ENCODE data around the gene MMP17.

Gene MMP17

GRCh38 chr12:131783915-131784541, 44.2 kb upstream of the MMP17 start:
- H3F3A ChIP-seq (ENCODE audit: insufficient read depth, low read length): no peaks in the 10 kb centered on the region; the same call in 1 of the 2 replicates
- H3K4me1 ChIP-seq (ENCODE audit: low read length): no peaks in the 10 kb centered on the region
- no peaks in the 10 kb centered on the region for H3K9me3 ChIP-seq (replicated peaks; ENCODE audit: insufficient read depth, low read length)
- H3K36me3 ChIP-seq (replicated peaks; ENCODE audit: insufficient read depth, low read length): no peaks in the 10 kb centered on the region
- DNase-seq: peak; percentile 15
- H3K9me2 ChIP-seq (replicated peaks; ENCODE audit: insufficient read depth, low read length): no peaks in the 10 kb centered on the region
- H3K79me2 ChIP-seq (ENCODE audit: low read length): no peaks in the 10 kb centered on the region
- no peaks in the 10 kb centered on the region for H4K20me1 ChIP-seq (ENCODE audit: insufficient read depth, low read length)
- H2AFZ ChIP-seq (ENCODE audit: low read length): no peak overlapping the region
- peak overlapping the region; percentile 45; the same call in 1 of the 2 replicates for H3K27ac ChIP-seq (ENCODE audit: low read length)
- no peak overlapping the region for H3K9ac ChIP-seq (ENCODE audit: low read length)
- no peaks in the 10 kb centered on the region for H3K27me3 ChIP-seq (replicated peaks; ENCODE audit: insufficient read depth, low read length)
- no peak overlapping the region for H3K4me3 ChIP-seq (ENCODE audit: low read length)
- H3K4me2 ChIP-seq (ENCODE audit: low read depth, low read length): peak overlapping the region; percentile 24; the same call in 1 of the 2 replicates
- TF ChIP-seq EZH2phosphoT487 (IDR thresholded peaks at IDR 0.05; ENCODE audit: low read length) (no peak), EZH2 (optimal IDR thresholded peaks at IDR 0.05; ENCODE audit: low read depth, low read length) (no peak), CTCF (IDR thresholded peaks at IDR 0.05; ENCODE audit: low read length) (no peak)

GRCh38 chr12:131784909-131785762, 43.1 kb upstream of the MMP17 start:
- H3K27me3 ChIP-seq (replicated peaks; ENCODE audit: insufficient read depth, low read length): no peaks in the 10 kb centered on the region
- TF ChIP-seq EZH2phosphoT487 (IDR thresholded peaks at IDR 0.05; ENCODE audit: low read length) (no peak), EZH2 (optimal IDR thresholded peaks at IDR 0.05; ENCODE audit: low read depth, low read length) (no peak), CTCF (IDR thresholded peaks at IDR 0.05; ENCODE audit: low read length) (no peak)
- H3K36me3 ChIP-seq (replicated peaks; ENCODE audit: insufficient read depth, low read length): no peaks in the 10 kb centered on the region
- no peaks in the 10 kb centered on the region; the same call in 1 of the 2 replicates for H3F3A ChIP-seq (ENCODE audit: insufficient read depth, low read length)
- no peaks in the 10 kb centered on the region for H3K79me2 ChIP-seq (ENCODE audit: low read length)
- H2AFZ ChIP-seq (ENCODE audit: low read length): no peak overlapping the region
- no peak overlapping the region for H3K27ac ChIP-seq (ENCODE audit: low read length)
- no peak overlapping the region for H3K4me2 ChIP-seq (ENCODE audit: low read depth, low read length)
- H3K9me3 ChIP-seq (replicated peaks; ENCODE audit: insufficient read depth, low read length): no peaks in the 10 kb centered on the region
- H3K4me1 ChIP-seq (ENCODE audit: low read length): no peaks in the 10 kb centered on the region
- no peak overlapping the region for H3K9ac ChIP-seq (ENCODE audit: low read length)
- no peak for DNase-seq
- H4K20me1 ChIP-seq (ENCODE audit: insufficient read depth, low read length): no peaks in the 10 kb centered on the region
- H3K4me3 ChIP-seq (ENCODE audit: low read length): no peak overlapping the region
- no peaks in the 10 kb centered on the region for H3K9me2 ChIP-seq (replicated peaks; ENCODE audit: insufficient read depth, low read length)

- Histone ChIP-seq H3K9ac (ENCODE audit: low read length) (no peak overlapping the region), H3K9me2 (replicated peaks; ENCODE audit: insufficient read depth, low read length) (no peaks in the 10 kb centered on the region), H3K79me2 (ENCODE audit: low read length) (no peaks in the 10 kb centered on the region), H3K36me3 (replicated peaks; ENCODE audit: insufficient read depth, low read length) (no peaks in the 10 kb centered on the region), H3K4me2 (ENCODE audit: low read depth, low read length) (no peak overlapping the region), H3K27me3 (replicated peaks; ENCODE audit: insufficient read depth, low read length) (no peaks in the 10 kb centered on the region), H4K20me1 (ENCODE audit: insufficient read depth, low read length) (no peaks in the 10 kb centered on the region), H3K27ac (ENCODE audit: low read length) (no peak overlapping the region), H3K4me3 (ENCODE audit: low read length) (no peak overlapping the region), H3K4me1 (ENCODE audit: low read length) (no peaks in the 10 kb centered on the region), H3F3A (ENCODE audit: insufficient read depth, low read length) (no peaks in the 10 kb centered on the region; the same call in 1 of the 2 replicates), H3K9me3 (replicated peaks; ENCODE audit: insufficient read depth, low read length) (no peaks in the 10 kb centered on the region), H2AFZ (ENCODE audit: low read length) (no peak overlapping the region)
- TF ChIP-seq CTCF (IDR thresholded peaks at IDR 0.05; ENCODE audit: low read length) (no peak), EZH2phosphoT487 (IDR thresholded peaks at IDR 0.05; ENCODE audit: low read length) (no peak), EZH2 (optimal IDR thresholded peaks at IDR 0.05; ENCODE audit: low read depth, low read length) (no peak)
- DNase-seq: no peak
These were observed 42.3 kb upstream of the MMP17 start for GRCh38 chr12:131785763-131786330.
